ENCODE results near the gene KRTAP9-3. TPM values are rescaled to one million over a fixed set of nuclear protein-coding genes. Genes with fewer than 3 reads are reported as not detected.

Gene KRTAP9-3
- total and polyA plus RNA-seq, 2 experiments from 2014 or later: not detected

DNA sequence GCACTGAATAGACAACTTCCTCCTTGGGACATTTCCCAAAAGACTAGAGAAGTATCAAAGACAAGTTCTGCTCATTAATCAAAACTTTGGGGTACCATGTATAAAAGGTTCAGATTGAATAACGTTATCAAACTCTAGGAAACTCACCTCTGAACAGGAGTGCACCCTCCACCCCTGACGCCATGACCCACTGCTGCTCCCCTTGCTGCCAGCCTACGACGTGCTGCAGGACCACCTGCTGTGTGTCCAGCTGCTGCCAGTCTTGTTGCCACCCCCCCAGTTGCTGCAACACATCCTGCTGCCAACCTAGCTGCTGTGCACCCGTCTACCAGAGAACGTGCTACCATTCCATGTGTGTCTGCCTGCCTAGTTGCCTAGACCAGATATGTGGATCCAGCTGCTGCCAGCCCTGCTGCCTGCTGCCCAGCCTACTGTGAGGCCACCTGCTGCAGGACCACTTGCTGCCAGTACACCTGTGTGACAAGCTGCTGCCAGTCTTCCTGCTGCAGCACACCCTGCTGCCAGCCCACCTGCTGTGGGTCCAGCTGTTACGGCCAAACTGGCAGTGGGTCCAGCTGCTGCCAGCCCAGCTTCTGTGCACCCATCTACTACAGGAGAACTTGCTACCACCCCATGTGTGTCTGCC lies 19.6 kb upstream of the KRTAP9-3 start (continued):
- no peak for TF ChIP-seq CTCF (conservative IDR thresholded peaks at IDR 0.05; ENCODE audit: low read depth in 2 of 2)
- no peak for TF ChIP-seq ZNF114 (CRISPR knock-in tag; IDR thresholded peaks at IDR 0.05)
- TF ChIP-seq ZNF331 (CRISPR knock-in tag; IDR thresholded peaks at IDR 0.05; ENCODE audit: low read depth): no peak
- TF ChIP-seq ETS1 (IDR thresholded peaks at IDR 0.05): no peak
- TF ChIP-seq POLR2AphosphoS5 (IDR thresholded peaks at IDR 0.05; ENCODE audit: low read depth): no peak
- TF ChIP-seq EZH2 (IDR thresholded peaks at IDR 0.05; ENCODE audit: low read depth, unreplicated experiment): no peak

- Histone ChIP-seq H3K27me3 (ENCODE audit: insufficient read depth) (no peaks in the 10 kb centered on the region), H3K36me3 (ENCODE audit: insufficient read depth) (no peaks in the 10 kb centered on the region), H4K20me1 (replicated peaks; ENCODE audit: insufficient read depth) (no peaks in the 10 kb centered on the region), H3F3A (replicated peaks; ENCODE audit: low read depth) (no peaks in the 10 kb centered on the region), H3K9me2 (ENCODE audit: insufficient read depth) (0 out of 2 replicates have a peak, but pooled peaks cover 6% of the 10 kb centered on the region), H3K4me3 (no peak overlapping the region), H3K4me1 (ENCODE audit: insufficient read depth) (no peaks in the 10 kb centered on the region), H2AFZ (no peak overlapping the region), H3K27ac (ENCODE audit: low read depth) (no peak overlapping the region), H3K79me2 (replicated peaks; ENCODE audit: insufficient read depth) (no peaks in the 10 kb centered on the region), H3K4me2 (no peak overlapping the region)
- no peak for TF ChIP-seq POLR2AphosphoS5 (IDR thresholded peaks at IDR 0.05; ENCODE audit: low read depth)
- TF ChIP-seq CTCF (conservative IDR thresholded peaks at IDR 0.05; ENCODE audit: low read depth in 2 of 2): no peak
- no peak for TF ChIP-seq ETS1 (IDR thresholded peaks at IDR 0.05)
- no peak for TF ChIP-seq JUNB (IDR thresholded peaks at IDR 0.05; ENCODE audit: unreplicated experiment)
- no peak for TF ChIP-seq CREB1 (CRISPR knock-in tag; IDR thresholded peaks at IDR 0.05; ENCODE audit: low read depth)
- no peak for TF ChIP-seq EZH2 (IDR thresholded peaks at IDR 0.05; ENCODE audit: low read depth, unreplicated experiment)
- TF ChIP-seq, protein P1, sequence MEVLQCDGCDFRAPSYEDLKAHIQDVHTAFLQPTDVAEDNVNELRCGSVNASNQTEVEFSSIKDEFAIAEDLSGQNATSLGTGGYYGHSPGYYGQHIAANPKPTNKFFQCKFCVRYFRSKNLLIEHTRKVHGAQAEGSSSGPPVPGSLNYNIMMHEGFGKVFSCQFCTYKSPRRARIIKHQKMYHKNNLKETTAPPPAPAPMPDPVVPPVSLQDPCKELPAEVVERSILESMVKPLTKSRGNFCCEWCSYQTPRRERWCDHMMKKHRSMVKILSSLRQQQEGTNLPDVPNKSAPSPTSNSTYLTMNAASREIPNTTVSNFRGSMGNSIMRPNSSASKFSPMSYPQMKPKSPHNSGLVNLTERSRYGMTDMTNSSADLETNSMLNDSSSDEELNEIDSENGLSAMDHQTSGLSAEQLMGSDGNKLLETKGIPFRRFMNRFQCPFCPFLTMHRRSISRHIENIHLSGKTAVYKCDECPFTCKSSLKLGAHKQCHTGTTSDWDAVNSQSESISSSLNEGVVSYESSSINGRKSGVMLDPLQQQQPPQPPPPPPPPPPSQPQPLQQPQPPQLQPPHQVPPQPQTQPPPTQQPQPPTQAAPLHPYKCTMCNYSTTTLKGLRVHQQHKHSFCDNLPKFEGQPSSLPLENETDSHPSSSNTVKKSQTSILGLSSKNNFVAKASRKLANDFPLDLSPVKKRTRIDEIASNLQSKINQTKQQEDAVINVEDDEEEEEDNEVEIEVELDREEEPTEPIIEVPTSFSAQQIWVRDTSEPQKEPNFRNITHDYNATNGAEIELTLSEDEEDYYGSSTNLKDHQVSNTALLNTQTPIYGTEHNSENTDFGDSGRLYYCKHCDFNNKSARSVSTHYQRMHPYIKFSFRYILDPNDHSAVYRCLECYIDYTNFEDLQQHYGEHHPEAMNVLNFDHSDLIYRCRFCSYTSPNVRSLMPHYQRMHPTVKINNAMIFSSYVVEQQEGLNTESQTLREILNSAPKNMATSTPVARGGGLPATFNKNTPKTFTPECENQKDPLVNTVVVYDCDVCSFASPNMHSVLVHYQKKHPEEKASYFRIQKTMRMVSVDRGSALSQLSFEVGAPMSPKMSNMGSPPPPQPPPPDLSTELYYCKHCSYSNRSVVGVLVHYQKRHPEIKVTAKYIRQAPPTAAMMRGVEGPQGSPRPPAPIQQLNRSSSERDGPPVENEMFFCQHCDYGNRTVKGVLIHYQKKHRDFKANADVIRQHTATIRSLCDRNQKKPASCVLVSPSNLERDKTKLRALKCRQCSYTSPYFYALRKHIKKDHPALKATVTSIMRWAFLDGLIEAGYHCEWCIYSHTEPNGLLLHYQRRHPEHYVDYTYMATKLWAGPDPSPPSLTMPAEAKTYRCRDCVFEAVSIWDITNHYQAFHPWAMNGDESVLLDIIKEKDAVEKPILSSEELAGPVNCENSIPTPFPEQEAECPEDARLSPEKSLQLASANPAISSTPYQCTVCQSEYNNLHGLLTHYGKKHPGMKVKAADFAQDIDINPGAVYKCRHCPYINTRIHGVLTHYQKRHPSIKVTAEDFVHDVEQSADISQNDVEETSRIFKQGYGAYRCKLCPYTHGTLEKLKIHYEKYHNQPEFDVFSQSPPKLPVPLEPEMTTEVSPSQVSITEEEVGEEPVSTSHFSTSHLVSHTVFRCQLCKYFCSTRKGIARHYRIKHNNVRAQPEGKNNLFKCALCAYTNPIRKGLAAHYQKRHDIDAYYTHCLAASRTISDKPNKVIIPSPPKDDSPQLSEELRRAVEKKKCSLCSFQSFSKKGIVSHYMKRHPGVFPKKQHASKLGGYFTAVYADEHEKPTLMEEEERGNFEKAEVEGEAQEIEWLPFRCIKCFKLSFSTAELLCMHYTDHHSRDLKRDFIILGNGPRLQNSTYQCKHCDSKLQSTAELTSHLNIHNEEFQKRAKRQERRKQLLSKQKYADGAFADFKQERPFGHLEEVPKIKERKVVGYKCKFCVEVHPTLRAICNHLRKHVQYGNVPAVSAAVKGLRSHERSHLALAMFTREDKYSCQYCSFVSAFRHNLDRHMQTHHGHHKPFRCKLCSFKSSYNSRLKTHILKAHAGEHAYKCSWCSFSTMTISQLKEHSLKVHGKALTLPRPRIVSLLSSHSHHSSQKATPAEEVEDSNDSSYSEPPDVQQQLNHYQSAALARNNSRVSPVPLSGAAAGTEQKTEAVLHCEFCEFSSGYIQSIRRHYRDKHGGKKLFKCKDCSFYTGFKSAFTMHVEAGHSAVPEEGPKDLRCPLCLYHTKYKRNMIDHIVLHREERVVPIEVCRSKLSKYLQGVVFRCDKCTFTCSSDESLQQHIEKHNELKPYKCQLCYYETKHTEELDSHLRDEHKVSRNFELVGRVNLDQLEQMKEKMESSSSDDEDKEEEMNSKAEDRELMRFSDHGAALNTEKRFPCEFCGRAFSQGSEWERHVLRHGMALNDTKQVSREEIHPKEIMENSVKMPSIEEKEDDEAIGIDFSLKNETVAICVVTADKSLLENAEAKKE (CRISPR knock-in tag; IDR thresholded peaks at IDR 0.05): no peak
- no peak for TF ChIP-seq ZNF114 (CRISPR knock-in tag; IDR thresholded peaks at IDR 0.05)
- no peak for TF ChIP-seq EZH2phosphoT487 (IDR thresholded peaks at IDR 0.05; ENCODE audit: unreplicated experiment)
- no peak overlapping the region for H3K27ac Mint-ChIP-seq
- peaks cover 5% of the 10 kb centered on the region for H3K27me3 Mint-ChIP-seq (ENCODE audit: insufficient read depth, low read depth, poor library complexity)
- no peaks in the 10 kb centered on the region for H3K36me3 Mint-ChIP-seq (ENCODE audit: low read depth)
- no peak for ATAC-seq
- DNase-seq (ENCODE audit: low spot score): no peak
- H3K4me1 Mint-ChIP-seq: no peaks in the 10 kb centered on the region
- 0 out of 3 replicates have a peak, but pooled peaks cover 2% of the 10 kb centered on the region for H3K9me3 Mint-ChIP-seq
- no peak overlapping the region for H3K4me3 Mint-ChIP-seq
These were observed 16.6 kb upstream of the KRTAP9-3 start for GRCh38 chr17:41215681-41216080.
